CD4-positive, alpha-beta T cell (primary cell): ENCODE data around the gene TNP2. TPM values are rescaled to one million over a fixed set of nuclear protein-coding genes. Genes with fewer than 3 reads are reported as not detected.

ENCODE experiments used
- ATAC-seq: fragments of 200-7000 bp; cut with Tn5 transposase; one replicate; pipeline ENCODE4 v1.10.0; 2022; ENCODE audit warnings: mild to moderate bottlenecking; ENCODE audit not compliant: poor library complexity
- CTCF ChIA-PET: fragments of 350-600 bp; sonication (Branson Sonifier 250); formaldehyde crosslinking; loops from one replicate; lab custom pipeline; 2021; ENCODE audit warnings: antibody characterized with exemption, inconsistent platforms; lab: Charles Lee
- POLR2A ChIA-PET: fragments of 350-600 bp; sonication (Branson Sonifier 250); formaldehyde crosslinking; loops from one replicate; lab custom pipeline; 2021; ENCODE audit warnings: antibody characterized with exemption, inconsistent platforms; lab: Charles Lee
- DNase-seq, 14 experiments: peaks; one replicate each; pipeline ENCODE4 v3.0.0-alpha.2; 2013 to 2020; ENCODE audit warnings: mixed read lengths in 2 of 14
- H3K27ac ChIP-seq, 2 donors: one replicate each; pipeline versions ENCODE4 v1.5.1 to v1.7.0; 2013; ENCODE audit warnings: low read length in 2 of 2, low read depth in 1 of 2, mild to moderate bottlenecking in 1 of 2
- H3K27me3 ChIP-seq, 2 experiments: 1 replicate in 1 of 2; 2 replicates in 1 of 2; pipeline versions ENCODE4 v1.6.1 to v1.7.0; 2013; ENCODE audit warnings: low read length in 2 of 2, control low read depth in 1 of 2, mild to moderate bottlenecking in 1 of 2, moderate library complexity in 1 of 2; ENCODE audit not compliant: insufficient read depth in 2 of 2, control insufficient read depth in 1 of 2
- H3K36me3 ChIP-seq: one replicate; pipeline ENCODE4 v1.6.1; 2013; ENCODE audit warnings: low read length, control low read depth; ENCODE audit not compliant: insufficient read depth
- H3K4me1 ChIP-seq: one replicate; pipeline ENCODE4 v1.6.1; 2013; ENCODE audit warnings: low read length, control low read depth; ENCODE audit not compliant: insufficient read depth
- H3K4me3 ChIP-seq: one replicate; pipeline ENCODE4 v1.5.1; 2013; ENCODE audit warnings: mild to moderate bottlenecking, low read length, moderate library complexity
- H3K9me3 ChIP-seq, 2 experiments: 1 replicate in 1 of 2; 2 replicates in 1 of 2; pipeline versions ENCODE4 v1.6.1 to v1.7.0; 2013; ENCODE audit warnings: low read length in 2 of 2, mild to moderate bottlenecking in 2 of 2, control low read depth in 1 of 2, moderate library complexity in 1 of 2; ENCODE audit not compliant: control insufficient read depth in 1 of 2, insufficient read depth in 1 of 2
- H3K27ac Mint-ChIP-seq: one replicate; pipeline ENCODE4 v1.8.0; 2020; ENCODE audit warnings: mixed read lengths
- H3K27me3 Mint-ChIP-seq: one replicate; pipeline ENCODE4 v1.8.0; 2021; ENCODE audit warnings: mixed read lengths
- H3K36me3 Mint-ChIP-seq: one replicate; pipeline ENCODE4 v1.8.0; 2021; ENCODE audit warnings: low read depth, mixed read lengths
- H3K4me1 Mint-ChIP-seq: one replicate; pipeline ENCODE4 v1.8.0; 2021; ENCODE audit warnings: low read depth, mixed read lengths
- H3K4me3 Mint-ChIP-seq: one replicate; pipeline ENCODE4 v1.8.0; 2020; ENCODE audit warnings: mild to moderate bottlenecking, mixed read lengths
- H3K9me3 Mint-ChIP-seq: one replicate; pipeline ENCODE4 v1.8.0; 2020; ENCODE audit warnings: mixed read lengths
- CTCF ChIP-seq: fragments of 200-600 bp; IDR thresholded peaks from one replicate; pipeline ENCODE4 v1.8.0; 2022; ENCODE audit warnings: antibody characterized with exemption, mild to moderate bottlenecking
- intact Hi-C, 2 experiments: fragments of 100-400 bp; cut with DNase I in 1 of 2; cut with micrococcal nuclease in 1 of 2; formaldehyde crosslinking; loops; one replicate each; pipeline versions ENCODE4 v1.15.1 to v1.9.0; 2023 to 2025; cut with DNase I, micrococcal nuclease
- microRNA-seq: library from miRNA; unstranded; fragments of <30 nt; microRNA quantifications from one replicate; pipeline ENCODE4 v1.2.0, GENCODE V29; 2021; ENCODE audit warnings: borderline microRNAs expressed, borderline replicate concordance
- total RNA-seq, 174 experiments: library from RNA in 2 of 174; stranded (reverse) in 2 of 174; gene quantifications; one replicate each; pipeline ENCODE4 v1.2.3 and lab custom pipeline; 2021 to 2026

Gene TNP2
- total RNA-seq, 2 experiments from 2014 or later, result not detected

GRCh38 chr16:11219178-11219577 is 49.9 kb downstream of the TNP2 start:
- Mint-ChIP-seq H3K4me1 (peaks cover 15% of the 10 kb centered on the region), H3K27me3 (no peaks in the 10 kb centered on the region), H3K27ac (no peak overlapping the region), H3K4me3 (no peak overlapping the region), H3K9me3 (peaks cover 5% of the 10 kb centered on the region), H3K36me3 (no peaks in the 10 kb centered on the region)
- Histone ChIP-seq H3K4me1 (peaks cover 25% of the 10 kb centered on the region), H3K9me3 (peaks cover 15 to 18% of the 10 kb centered on the region in 2 experiments), H3K4me3 (no peak overlapping the region), H3K27ac (no peak overlapping the region), H3K36me3 (no peaks in the 10 kb centered on the region), H3K27me3 (no peaks in the 10 kb centered on the region)
- ATAC-seq, result no peak
- DNase-seq, result peak in 1 of 14 experiments; percentile 27
- CTCF ChIA-PET, result no interaction called here
- intact Hi-C loops, result no loop called here
- POLR2A ChIA-PET, result interaction anchor here (1.0 to 1.6 kb wide), 2 partner anchors 23 to 36 kb away, joined by 3 to 8 read pairs; partner anchors contain the start of gene SOCS1
- TF ChIP-seq CTCF, result no peak

GRCh38 chr16:11218604-11218962 is 50.5 kb downstream of the TNP2 start:
- no peak overlapping the region for H3K27ac Mint-ChIP-seq

More at GRCh38 chr16:11218604-11218962, 50.5 kb downstream of the TNP2 start:
- POLR2A ChIA-PET, result interaction anchor here (1.0 to 1.6 kb wide), 3 partner anchors 24 to 38 kb away, joined by 3 to 8 read pairs (median 3); partner anchors contain the start of gene SOCS1
- Histone ChIP-seq H3K4me1 (peaks cover 19% of the 10 kb centered on the region), H3K36me3 (no peaks in the 10 kb centered on the region), H3K9me3 (peaks cover 15 to 18% of the 10 kb centered on the region in 2 experiments), H3K27me3 (no peaks in the 10 kb centered on the region), H3K4me3 (no peak overlapping the region), H3K27ac (no peak overlapping the region)
- no peaks in the 10 kb centered on the region for H3K27me3 Mint-ChIP-seq
- CTCF ChIA-PET, result interaction anchor here (0.9 to 1.8 kb wide), 2 partner anchors 18 to 37 kb away, joined by 3 read pairs; partner anchors contain the start of gene SOCS1
- H3K4me3 Mint-ChIP-seq, result no peak overlapping the region
- DNase-seq (no peak), ATAC-seq (no peak)
- intact Hi-C loops, result no loop called here
- TF ChIP-seq CTCF, result peak; percentile 44
- no peaks in the 10 kb centered on the region for H3K36me3 Mint-ChIP-seq
- peaks cover 9% of the 10 kb centered on the region for H3K4me1 Mint-ChIP-seq
- H3K9me3 Mint-ChIP-seq, result peaks cover 5% of the 10 kb centered on the region

Small RNA genes lying within 50 kb of the gene (microRNA-seq; reads per million reads assigned to microRNA genes)
- gene MIR548H2, result not detected

Other genes with a start within 250 kb of the TNP2 start
- 10 to 100 TPM; 71.3 to 71.4 TPM for gene SOCS1, start 13.1 kb downstream of the TNP2 start, total RNA-seq
- gene PRM3, start 4.3 kb upstream of the TNP2 start, total RNA-seq, result not detected
- not detected for gene PRM2, start 7.2 kb upstream of the TNP2 start, total RNA-seq
- not detected for gene PRM1, start 12.0 kb upstream of the TNP2 start, total RNA-seq
- 1 to 10 TPM; 1.3 to 1.5 TPM for gene RMI2, start 76.1 kb upstream of the TNP2 start, total RNA-seq